RWPE1 (cell line): Measurements from ENCODE around the gene ANKMY1.

ENCODE experiments used
- CTCF ChIA-PET: fragments of 350-600 bp; sonication (Branson Sonifier 250); formaldehyde crosslinking; extraction: SDS; loops from one replicate; lab custom pipeline; 2021; lab: Yijun Ruan, JAX
- POLR2A ChIA-PET: fragments of 400-600 bp; formaldehyde crosslinking; extraction: SDS; loops from one replicate; lab custom pipeline; 2020; ENCODE audit warnings: antibody characterized with exemption; ENCODE audit not compliant: low non-redundant PET; lab: Yijun Ruan, JAX
- DNase-seq: peaks from one replicate; pipeline ENCODE4 v3.0.0; 2012; ENCODE audit warnings: low spot score
- H3K27ac ChIP-seq: fragments of 450-650 bp; 2 replicates; pipeline ENCODE4 v1.5.1; 2017
- TF ChIP-seq, protein P1 (sequence below): fragments of 450-650 bp; conservative IDR thresholded peaks from 2 replicates; pipeline ENCODE4 v1.5.1; 2017; ENCODE audit warnings: low read depth, mild to moderate bottlenecking

Gene ANKMY1

DNA sequence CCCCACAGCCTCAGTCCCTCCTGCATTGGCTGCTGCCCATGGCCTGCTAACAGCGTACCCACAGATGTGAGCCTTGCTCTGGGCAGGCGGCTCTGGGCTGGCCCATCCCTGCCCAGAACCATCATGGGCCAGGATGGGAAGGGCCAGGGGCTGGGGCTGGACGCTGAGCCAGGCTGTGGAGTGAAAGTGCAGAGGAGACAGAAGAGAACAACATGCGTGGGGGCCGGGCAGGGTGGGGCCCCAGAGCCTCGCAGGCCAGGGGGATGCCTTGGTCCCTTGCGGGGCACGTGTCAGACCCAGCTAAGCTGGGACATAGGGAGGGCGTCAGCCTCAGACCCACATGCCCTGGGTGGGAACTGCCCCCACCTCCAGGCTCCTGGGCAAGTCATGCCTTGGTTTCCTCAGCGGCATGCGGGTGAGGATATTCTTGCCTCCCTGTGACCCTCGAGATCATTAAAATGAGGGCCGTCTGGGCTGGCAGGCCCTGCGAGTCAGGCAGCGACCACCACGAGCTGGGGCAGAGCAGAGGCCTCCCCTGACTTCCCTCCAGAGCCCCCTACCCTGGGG is 95.0 kb downstream of the ANKMY1 start:
- DNase-seq = no peak
- H3K27ac ChIP-seq = peak overlapping the region; percentile 36; the same call in 1 of the 2 replicates
- POLR2A ChIA-PET = no interaction called here
- TF ChIP-seq, protein P1, sequence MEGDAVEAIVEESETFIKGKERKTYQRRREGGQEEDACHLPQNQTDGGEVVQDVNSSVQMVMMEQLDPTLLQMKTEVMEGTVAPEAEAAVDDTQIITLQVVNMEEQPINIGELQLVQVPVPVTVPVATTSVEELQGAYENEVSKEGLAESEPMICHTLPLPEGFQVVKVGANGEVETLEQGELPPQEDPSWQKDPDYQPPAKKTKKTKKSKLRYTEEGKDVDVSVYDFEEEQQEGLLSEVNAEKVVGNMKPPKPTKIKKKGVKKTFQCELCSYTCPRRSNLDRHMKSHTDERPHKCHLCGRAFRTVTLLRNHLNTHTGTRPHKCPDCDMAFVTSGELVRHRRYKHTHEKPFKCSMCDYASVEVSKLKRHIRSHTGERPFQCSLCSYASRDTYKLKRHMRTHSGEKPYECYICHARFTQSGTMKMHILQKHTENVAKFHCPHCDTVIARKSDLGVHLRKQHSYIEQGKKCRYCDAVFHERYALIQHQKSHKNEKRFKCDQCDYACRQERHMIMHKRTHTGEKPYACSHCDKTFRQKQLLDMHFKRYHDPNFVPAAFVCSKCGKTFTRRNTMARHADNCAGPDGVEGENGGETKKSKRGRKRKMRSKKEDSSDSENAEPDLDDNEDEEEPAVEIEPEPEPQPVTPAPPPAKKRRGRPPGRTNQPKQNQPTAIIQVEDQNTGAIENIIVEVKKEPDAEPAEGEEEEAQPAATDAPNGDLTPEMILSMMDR = no peak
- CTCF ChIA-PET = no interaction called here

DNA sequence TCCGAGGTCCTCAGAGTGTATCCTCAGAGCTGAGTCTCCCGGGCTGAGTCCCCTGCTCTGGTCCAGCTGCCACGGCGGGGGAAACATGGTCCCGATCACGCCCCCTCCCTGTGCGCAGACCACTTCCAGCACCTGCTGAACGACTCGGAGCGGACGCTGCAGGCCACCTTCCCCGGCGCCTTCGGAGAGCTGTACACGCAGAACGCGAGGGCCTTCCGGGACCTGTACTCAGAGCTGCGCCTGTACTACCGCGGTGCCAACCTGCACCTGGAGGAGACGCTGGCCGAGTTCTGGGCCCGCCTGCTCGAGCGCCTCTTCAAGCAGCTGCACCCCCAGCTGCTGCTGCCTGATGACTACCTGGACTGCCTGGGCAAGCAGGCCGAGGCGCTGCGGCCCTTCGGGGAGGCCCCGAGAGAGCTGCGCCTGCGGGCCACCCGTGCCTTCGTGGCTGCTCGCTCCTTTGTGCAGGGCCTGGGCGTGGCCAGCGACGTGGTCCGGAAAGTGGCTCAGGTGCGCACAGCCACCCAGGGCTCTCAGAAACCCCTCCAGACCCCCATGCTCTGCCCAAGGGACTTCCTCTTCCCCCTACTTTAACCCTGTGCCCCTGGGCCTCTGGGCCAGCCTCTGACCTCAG is 95.6 kb downstream of the ANKMY1 start:
- CTCF ChIA-PET = no interaction called here
- TF ChIP-seq, protein P1 = no peak
- peak overlapping the region; percentile 36; the same call in 1 of the 2 replicates for H3K27ac ChIP-seq
- POLR2A ChIA-PET = no interaction called here
- DNase-seq = no peak

DNA sequence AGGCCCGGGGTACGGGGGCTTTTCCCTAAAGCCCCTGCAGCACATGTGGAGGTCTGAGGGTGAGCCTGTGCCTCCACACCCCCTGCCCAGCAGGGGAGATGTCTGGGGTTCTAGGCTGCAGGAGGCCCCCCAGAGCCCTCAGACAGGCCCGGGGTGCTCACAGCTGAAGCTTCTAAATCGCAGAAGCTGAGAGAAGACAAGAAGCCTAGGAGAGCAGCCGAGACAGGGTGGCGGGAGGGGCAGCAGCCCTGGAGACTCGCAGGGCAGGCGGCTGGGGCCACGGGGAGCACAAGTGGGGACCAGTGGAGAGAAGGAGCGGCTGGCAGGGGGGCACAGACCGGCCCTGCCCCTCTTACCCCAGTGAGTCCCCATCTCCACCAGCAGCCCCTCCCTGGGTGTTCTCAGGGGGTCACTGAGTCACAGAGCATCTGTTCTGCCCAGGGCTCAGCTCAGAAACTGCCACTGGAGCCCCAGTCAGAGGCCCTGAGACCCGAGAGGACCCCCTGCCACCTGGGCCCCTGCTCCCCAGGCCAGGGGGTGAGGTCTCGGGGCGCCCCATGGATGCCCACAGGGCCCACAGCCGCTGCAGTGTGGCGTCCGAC is 96.2 kb downstream of the ANKMY1 start:
- H3K27ac ChIP-seq = peak overlapping the region; percentile 36
- DNase-seq = no peak
- TF ChIP-seq, protein P1 = no peak
- POLR2A ChIA-PET = no interaction called here
- CTCF ChIA-PET = no interaction called here

DNA sequence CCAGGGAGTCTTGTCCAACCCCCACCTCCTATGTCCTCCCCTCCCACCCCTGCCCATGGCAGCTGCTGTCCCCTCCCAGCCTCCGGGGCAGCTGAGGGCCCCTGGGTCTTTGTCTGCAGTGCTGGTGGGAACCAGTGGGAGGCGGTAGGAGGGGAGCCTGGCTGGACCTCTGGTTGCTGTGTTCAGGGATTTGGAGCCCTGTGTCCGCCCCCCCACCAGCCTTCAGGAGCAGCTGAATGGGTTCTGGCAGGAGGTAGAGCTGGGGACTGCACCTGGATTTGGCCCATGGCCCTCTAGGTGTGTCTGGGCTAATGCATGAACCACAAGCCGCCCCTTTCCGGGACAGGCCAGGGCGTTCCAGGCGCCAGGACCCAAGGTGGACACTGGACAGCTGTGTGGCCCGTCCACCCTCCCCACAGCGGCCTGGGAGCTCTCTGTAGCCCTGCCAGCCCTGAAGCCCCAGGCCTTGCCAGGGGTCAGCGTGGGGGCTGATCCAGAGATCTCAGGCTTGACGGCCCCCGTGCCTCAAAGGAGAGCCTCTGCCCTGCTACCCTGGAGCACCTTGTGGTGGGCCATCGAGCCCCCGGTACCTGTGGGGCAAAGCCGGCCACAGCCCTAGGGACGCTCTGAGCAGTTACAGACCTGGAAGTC is 96.9 kb downstream of the ANKMY1 start:
- peak overlapping the region; percentile 36 for H3K27ac ChIP-seq
- DNase-seq = no peak
- ChIA-PET CTCF (no interaction called here), POLR2A (no interaction called here)
- TF ChIP-seq, protein P1 = no peak

DNA sequence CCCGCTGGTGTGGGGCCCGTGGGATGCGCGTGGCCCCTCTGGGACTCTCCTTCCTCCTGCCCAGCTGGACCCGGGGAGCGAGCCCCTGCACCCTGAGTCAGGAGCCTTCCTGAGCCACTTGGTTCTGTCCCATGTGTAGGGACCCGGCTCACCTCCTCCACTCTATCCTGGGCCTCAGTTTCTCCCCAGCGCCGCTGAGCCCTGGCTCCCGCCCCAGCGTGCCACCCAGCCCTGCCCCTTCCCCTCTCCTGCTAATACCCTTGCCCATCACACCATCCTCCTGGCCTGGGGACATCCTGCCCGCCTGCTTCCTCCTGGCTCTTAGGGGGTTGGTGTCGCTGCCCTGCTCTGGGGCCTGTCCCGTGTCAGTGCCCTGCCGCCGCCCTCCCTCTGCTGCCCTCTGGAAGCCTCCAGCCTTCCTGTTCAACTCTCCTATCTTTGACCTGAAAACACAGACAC is 97.5 kb downstream of the ANKMY1 start:
- no peak for DNase-seq
- H3K27ac ChIP-seq = peak overlapping the region; percentile 76
- TF ChIP-seq, protein P1 = no peak
- CTCF ChIA-PET = no interaction called here
- POLR2A ChIA-PET = no interaction called here

DNA sequence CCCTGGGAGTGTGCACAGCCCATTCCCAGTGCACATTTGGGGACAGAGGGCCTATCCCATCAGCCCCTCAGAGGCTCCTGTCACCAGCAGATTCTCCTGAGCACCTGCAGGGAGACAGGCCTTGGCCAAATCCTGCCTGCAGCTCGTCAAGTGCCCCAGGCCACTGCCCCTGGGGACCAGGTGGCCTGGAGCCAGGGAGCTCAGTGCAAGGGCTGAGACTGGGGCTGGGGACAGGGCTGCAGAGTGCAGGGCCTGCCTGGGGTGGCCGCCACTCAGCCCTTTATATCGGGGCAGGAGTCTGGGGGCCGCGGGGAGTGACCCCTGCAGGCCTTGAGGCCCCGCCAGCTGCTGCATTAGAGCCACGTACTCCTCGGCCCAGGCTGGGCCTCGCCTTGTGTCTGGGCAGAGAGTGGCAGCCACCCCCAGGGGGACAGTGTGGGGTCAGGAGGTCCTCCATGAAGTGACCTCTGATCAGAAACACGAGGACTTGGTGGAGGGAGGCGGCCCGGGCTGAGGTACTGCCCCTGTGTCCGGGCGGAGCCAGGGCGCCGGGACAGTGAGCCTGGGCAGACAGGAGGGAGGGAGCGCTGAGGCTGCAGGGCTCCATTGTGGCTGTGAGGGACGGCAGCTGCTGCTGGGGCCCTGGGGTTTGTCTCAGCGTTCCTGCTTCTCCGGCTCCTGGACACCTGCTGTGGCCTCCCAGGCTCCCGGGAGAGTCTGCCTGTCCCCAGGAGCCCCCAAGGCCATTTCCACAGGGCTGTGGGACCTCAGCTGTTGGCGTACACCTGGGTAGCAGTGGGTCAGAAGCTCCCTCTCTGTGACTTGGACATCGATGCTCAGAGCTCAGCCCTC is 98.2 kb downstream of the ANKMY1 start:
- TF ChIP-seq, protein P1 = no peak
- POLR2A ChIA-PET = no interaction called here
- H3K27ac ChIP-seq = peak overlapping the region; percentile 76
- DNase-seq = no peak
- CTCF ChIA-PET = no interaction called here
